H1 (cell line): Measurements from ENCODE around the gene SP5. TPM values are rescaled to one million over a fixed set of nuclear protein-coding genes. Genes with fewer than 3 reads are reported as not detected.

Experiments
- CTCF ChIA-PET: fragments of 300-600 bp; sonication (Branson Sonifier 250); formaldehyde crosslinking; loops from one replicate; lab custom pipeline; 2021; ENCODE audit not compliant: partially characterized antibody; lab: Charles Lee
- POLR2A ChIA-PET: fragments of 300-600 bp; sonication (Branson Sonifier 250); formaldehyde crosslinking; loops from one replicate; lab custom pipeline; 2021; ENCODE audit warnings: inconsistent platforms; ENCODE audit not compliant: partially characterized antibody; lab: Charles Lee
- DNase-seq, 2 experiments: peaks; one replicate each; pipeline versions ENCODE4 v3.0.0 to v3.0.0-alpha.2; 2010 to 2022; ENCODE audit warnings: low spot score in 2 of 2, low read depth in 1 of 2, mixed read lengths in 1 of 2
- FAIRE-seq: peaks from 2 replicates; lab custom pipeline; 2011; peaks lifted over from hg19 to GRCh38; lab: Jason Lieb, UNC
- H2AFZ ChIP-seq: 2 replicates; pipeline ENCODE4 v1.8.1; 2012; ENCODE audit warnings: low read length, inconsistent platforms
- H2AK5ac ChIP-seq: 2 replicates; pipeline ENCODE4 v1.6.1; 2013; ENCODE audit warnings: low read depth, low read length
- H2BK120ac ChIP-seq: replicated peaks from 2 replicates; pipeline ENCODE3; 2013; ENCODE audit warnings: low read depth, low read length, inconsistent platforms
- H2BK12ac ChIP-seq: 2 replicates; pipeline ENCODE4 v1.6.1; 2013; ENCODE audit warnings: low read depth, low read length
- H2BK15ac ChIP-seq: 2 replicates; pipeline ENCODE4 v1.6.1; 2013; ENCODE audit warnings: low read length
- H2BK20ac ChIP-seq: 2 replicates; pipeline ENCODE4 v1.6.1; 2013; ENCODE audit warnings: low read length
- H2BK5ac ChIP-seq: 2 replicates; pipeline ENCODE4 v1.6.1; 2013; ENCODE audit warnings: low read depth, low read length
- H3K14ac ChIP-seq: 2 replicates; pipeline ENCODE4 v1.6.1; 2013; ENCODE audit warnings: inconsistent platforms; ENCODE audit not compliant: insufficient read length
- H3K18ac ChIP-seq: 2 replicates; pipeline ENCODE4 v1.6.1; 2013; ENCODE audit warnings: low read length; ENCODE audit errors: extremely low read depth
- H3K23ac ChIP-seq: 2 replicates; pipeline ENCODE4 v1.6.1; 2013; ENCODE audit warnings: inconsistent platforms; ENCODE audit not compliant: insufficient read length
- H3K23me2 ChIP-seq: 2 replicates; pipeline ENCODE4 v1.6.1; 2013; ENCODE audit warnings: low read depth, low read length
- H3K27ac ChIP-seq: 2 replicates; pipeline ENCODE4 v1.6.1; 2011; ENCODE audit warnings: low read depth, low read length, inconsistent platforms
- H3K27me3 ChIP-seq, 4 experiments: replicated peaks in 1 of 4; 1 replicate in 1 of 4; 2 replicates in 3 of 4; pipeline versions ENCODE4 v1.6.1 to v1.8.1; 2011 to 2013; ENCODE audit warnings: low read length in 3 of 4, mild to moderate bottlenecking in 3 of 4, inconsistent platforms in 2 of 4, mixed read lengths in 2 of 4, moderate library complexity in 1 of 4; ENCODE audit not compliant: control insufficient read depth in 3 of 4, insufficient read depth in 3 of 4; ENCODE audit errors: extremely low read depth in 1 of 4
- H3K36me3 ChIP-seq, 4 experiments: 2 replicates each; pipeline versions ENCODE4 v1.6.1 to v1.8.1; 2011 to 2013; ENCODE audit warnings: mild to moderate bottlenecking in 4 of 4, low read length in 3 of 4, moderate library complexity in 2 of 4, control low read depth in 1 of 4, inconsistent platforms in 1 of 4; ENCODE audit not compliant: insufficient read depth in 4 of 4, control insufficient read depth in 2 of 4
- H3K4ac ChIP-seq: replicated peaks from 2 replicates; pipeline ENCODE3; 2013; ENCODE audit warnings: low read length, low read depth, mixed read lengths, inconsistent platforms; ENCODE audit not compliant: insufficient read length
- H3K4me1 ChIP-seq, 4 experiments: replicated peaks in 1 of 4; 1 replicate in 1 of 4; 2 replicates in 3 of 4; pipeline versions ENCODE4 v1.6.1 to v1.8.1; 2011 to 2013; ENCODE audit warnings: low read length in 3 of 4, inconsistent platforms in 2 of 4, mixed read lengths in 1 of 4; ENCODE audit not compliant: insufficient read depth in 4 of 4, control insufficient read depth in 3 of 4
- H3K4me2 ChIP-seq, 2 experiments: 2 replicates each; pipeline versions ENCODE4 v1.6.1 to v1.8.1; 2011 to 2013; ENCODE audit warnings: low read depth in 2 of 2, low read length in 2 of 2, control low read depth in 1 of 2, inconsistent platforms in 1 of 2, mild to moderate bottlenecking in 1 of 2; ENCODE audit not compliant: insufficient read depth in 1 of 2
- H3K4me3 ChIP-seq, 4 experiments: fragments of 200-600, 300-600 bp in 1 of 4; sonication (generic), shearing (Covaris generic), sonication (Bioruptor Twin) in 1 of 4; 2 replicates each; pipeline versions ENCODE4 v1.5.1 to v1.8.1; 2011 to 2016; ENCODE audit warnings: low read length in 4 of 4, low read depth in 3 of 4, control low read depth in 2 of 4, inconsistent platforms in 2 of 4, mild to moderate bottlenecking in 2 of 4, mixed read lengths in 1 of 4, moderate library complexity in 1 of 4; ENCODE audit not compliant: insufficient read depth in 2 of 4; ENCODE audit errors: extremely low read depth in 1 of 4
- H3K56ac ChIP-seq: replicated peaks from 2 replicates; pipeline ENCODE3; 2013; ENCODE audit warnings: low read depth, mild to moderate bottlenecking, mixed read lengths, low read length, inconsistent platforms; ENCODE audit not compliant: insufficient read length
- H3K79me1 ChIP-seq: 2 replicates; pipeline ENCODE4 v1.6.1; 2013; ENCODE audit warnings: low read depth, low read length, control low read depth
- H3K79me2 ChIP-seq, 2 experiments: 2 replicates each; pipeline versions ENCODE4 v1.6.1 to v1.8.1; 2012 to 2013; ENCODE audit warnings: low read length in 2 of 2, mild to moderate bottlenecking in 2 of 2, inconsistent platforms in 1 of 2; ENCODE audit not compliant: insufficient read depth in 2 of 2, control insufficient read depth in 1 of 2
- H3K9ac ChIP-seq, 4 experiments: replicated peaks in 1 of 4; 1 replicate in 1 of 4; 2 replicates in 3 of 4; pipeline versions ENCODE4 v1.6.1 to v1.8.1; 2011 to 2013; ENCODE audit warnings: low read depth in 3 of 4, low read length in 3 of 4, control low read depth in 2 of 4, mild to moderate bottlenecking in 2 of 4, moderate library complexity in 2 of 4, inconsistent platforms in 1 of 4; ENCODE audit errors: extremely low read depth in 1 of 4
- H3K9me3 ChIP-seq, 2 experiments: 2 replicates each; pipeline versions ENCODE4 v1.6.1 to v1.8.1; 2012 to 2013; ENCODE audit warnings: mild to moderate bottlenecking in 2 of 2, moderate library complexity in 2 of 2, control low read depth in 1 of 2, inconsistent platforms in 1 of 2, low read depth in 1 of 2, low read length in 1 of 2, mixed read lengths in 1 of 2; ENCODE audit not compliant: insufficient read depth in 2 of 2
- H4K20me1 ChIP-seq, 2 experiments: replicated peaks in 1 of 2; 2 replicates each; pipeline versions ENCODE3 to v1.8.1; 2011 to 2013; ENCODE audit warnings: inconsistent platforms in 2 of 2, low read length in 2 of 2, mild to moderate bottlenecking in 1 of 2; ENCODE audit not compliant: insufficient read depth in 2 of 2, control insufficient read depth in 1 of 2
- H4K5ac ChIP-seq: 2 replicates; pipeline ENCODE4 v1.6.1; 2013; ENCODE audit warnings: low read length, low read depth, mixed read lengths, inconsistent platforms; ENCODE audit not compliant: insufficient read length
- H4K8ac ChIP-seq: 2 replicates; pipeline ENCODE4 v1.8.0; 2013; ENCODE audit warnings: mild to moderate bottlenecking, moderate library complexity, low read length, inconsistent platforms; ENCODE audit not compliant: insufficient read depth; ENCODE audit errors: extremely low read depth
- H4K91ac ChIP-seq: replicated peaks from 2 replicates; pipeline ENCODE3; 2013; ENCODE audit warnings: low read length, mixed read lengths, inconsistent platforms; ENCODE audit not compliant: insufficient read length
- ASH2L ChIP-seq: fragments of 200-600, 300-600 bp; sonication (generic); IDR thresholded peaks from one replicate; pipeline ENCODE4 v1.7.1; 2017; ENCODE audit warnings: low read length
- E2F6 ChIP-seq: IDR thresholded peaks from 2 replicates; pipeline ENCODE4 v1.6.1; 2012; ENCODE audit warnings: inconsistent platforms
- FOSL1 ChIP-seq: IDR thresholded peaks from 2 replicates; pipeline ENCODE4 v1.6.1; 2011; ENCODE audit warnings: mild to moderate bottlenecking, low read depth, low read length, moderate library complexity; ENCODE audit not compliant: insufficient read depth
- KDM4A ChIP-seq: IDR thresholded peaks from one replicate; pipeline ENCODE4 v1.7.1; 2012; ENCODE audit warnings: low read depth, mild to moderate bottlenecking, moderate library complexity, low read length, inconsistent platforms; ENCODE audit not compliant: severe bottlenecking
- MAFK ChIP-seq: IDR thresholded peaks from 2 replicates; pipeline ENCODE4 v1.6.1; 2012; ENCODE audit warnings: low read depth, mild to moderate bottlenecking, improper control_type of control experiment, low read length
- MAX ChIP-seq: IDR thresholded peaks from 2 replicates; pipeline ENCODE4 v1.6.1; 2012; ENCODE audit warnings: inconsistent platforms
- RAD21 ChIP-seq, 2 experiments: IDR thresholded peaks in 1 of 2; conservative IDR thresholded peaks in 1 of 2; 2 replicates each; pipeline ENCODE4 v1.6.1; 2011; ENCODE audit warnings: low read depth in 2 of 2, low read length in 2 of 2, improper control_type of control experiment in 1 of 2, inconsistent platforms in 1 of 2, mild to moderate bottlenecking in 1 of 2, moderate library complexity in 1 of 2
- SIX5 ChIP-seq: IDR thresholded peaks from 2 replicates; pipeline ENCODE4 v1.6.1; 2011; ENCODE audit warnings: mild to moderate bottlenecking, low read depth, low read length
- TCF12 ChIP-seq: IDR thresholded peaks from 2 replicates; pipeline ENCODE4 v1.6.1; 2011; ENCODE audit warnings: low read depth, mild to moderate bottlenecking, low read length
- WGBS, 2 experiments: shearing (Covaris generic) in 1 of 2; methylation state at CpG; one replicate each; pipeline versions ENCODE4 v1.1.6 to v1.1.7; 2013 to 2015; ENCODE audit warnings: low lambda C conversion rate in 2 of 2, mixed read lengths in 2 of 2, inconsistent platforms in 1 of 2, low coverage in 1 of 2, missing lambda C conversion rate in 1 of 2; ENCODE audit not compliant: insufficient replicate concordance in 2 of 2, insufficient coverage in 1 of 2, insufficient read length in 1 of 2; ENCODE audit errors: extremely low coverage in 1 of 2, missing lambda C conversion rate in 1 of 2; 5-methylcytosine and 5-hydroxymethylcytosine counted together
- polyA plus RNA-seq, 7 experiments: library from polyadenylated mRNA; depleted of rRNA in 3 of 7; stranded (reverse) in 5 of 7; unstranded in 2 of 7; fragments of >200 nt in 5 of 7; fragments of 200-250 nt in 2 of 7; gene quantifications; 1 replicate in 5 of 7; 2 replicates in 1 of 7; 4 replicates in 1 of 7; pipeline versions ENCODE4 v1.2.1 to v1.2.3, GENCODE V29; 2011 to 2013; ENCODE audit warnings: missing spikeins in 2 of 7, mixed read lengths in 2 of 7
- total RNA-seq: library from RNA; stranded (reverse); fragmentation: NEBNext Ultra II Directional; extraction: Animal tissue kit (Norgen Biotek cat#: 25700); gene quantifications from 2 replicates; pipeline ENCODE4 v1.2.1, GENCODE V29; 2021

The SP5 gene
- total and polyA plus RNA-seq, 2 of the 8 experiments (the other 6 are each of a cell fraction or from before 2014, with no cell fraction given): 0.17 TPM; not detected in 1

GRCh38 chr2:170711774-170712652 lies 3.1 kb upstream of the SP5 start:
- H2BK12ac ChIP-seq: no peak overlapping the region
- H3K27me3 ChIP-seq: peaks cover 55 to 97% (median 90%) of the 10 kb centered on the region in 4 experiments
- CTCF ChIA-PET: interaction anchor here (0.8 to 2.9 kb wide), 20 partner anchors 8 to 388 kb away, joined by 3 to 14 read pairs (median 4); partner anchors contain the start of gene GAD1
- peak overlapping the region; percentile 72 to 73 for H3K4me2 ChIP-seq
- no peak overlapping the region for H3K9ac ChIP-seq
- no peak overlapping the region for H2BK5ac ChIP-seq
- no peaks in the 10 kb centered on the region for H3K79me1 ChIP-seq
- no peak overlapping the region for H3K23ac ChIP-seq
- no peak overlapping the region for H2BK20ac ChIP-seq
- no peak overlapping the region for H4K91ac ChIP-seq
- DNase-seq: peak; percentile 56 to 83
- H4K20me1 ChIP-seq: peaks cover 2 to 5% of the 10 kb centered on the region in 2 experiments
- no peak overlapping the region for H4K5ac ChIP-seq
- peaks cover 0 to 1% of the 10 kb centered on the region in 2 experiments; a peak in 1 of 4 replicates for H3K9me3 ChIP-seq
- FAIRE-seq: no peak
- H2AK5ac ChIP-seq: no peak overlapping the region
- WGBS, 2 experiments: 3% methylated on average over 41 of the region's 51 CpGs; no CpG with 5 or more reads in 1 of the 2 experiments
- no peak overlapping the region for H2BK120ac ChIP-seq
- H2BK15ac ChIP-seq: no peak overlapping the region
- no peak overlapping the region for H3K27ac ChIP-seq
- H3K56ac ChIP-seq: no peak overlapping the region
- peak overlapping the region in 2 of 4 experiments; percentile 26 to 55; a peak in 4 of 8 replicates for H3K4me3 ChIP-seq
- POLR2A ChIA-PET: interaction anchor here (2.0 to 3.0 kb wide), 2 partner anchors 11 to 102 kb away, joined by 5 to 13 read pairs; no protein-coding TSS in a partner anchor
- 0 out of 2 replicates have a peak overlapping the region, but pooled peaks have one; percentile 83 for H3K18ac ChIP-seq
- no peak overlapping the region for H4K8ac ChIP-seq
- no peaks in the 10 kb centered on the region for H3K79me2 ChIP-seq
- H3K14ac ChIP-seq: no peak overlapping the region
- no peak overlapping the region for H3K4ac ChIP-seq
- H3K36me3 ChIP-seq: peaks cover 0 to 14% (median 0%) of the 10 kb centered on the region in 4 experiments; a peak in 2 of 8 replicates
- H3K4me1 ChIP-seq: peaks cover 5 to 40% (median 24%) of the 10 kb centered on the region in 4 experiments
- H2AFZ ChIP-seq: no peak overlapping the region
- peaks cover 29% of the 10 kb centered on the region; the same call in 1 of the 2 replicates for H3K23me2 ChIP-seq
- TF ChIP-seq ASH2L (peak; percentile 15), KDM4A (no peak), E2F6 (peak; percentile 5; the same call in 1 of the 2 replicates), MAFK (no peak), TCF12 (0 out of 2 replicates have a peak, but pooled peaks have one; percentile 20), SIX5 (no peak), RAD21 (IDR thresholded peaks at IDR 0.05 in 1 of 2, conservative IDR thresholded peaks at IDR 0.05 in 1 of 2; ENCODE audit: low read depth in 2 of 2, low read length in 2 of 2) (peak in 1 of 2 experiments; percentile 21; a peak in 2 of 4 replicates), FOSL1 (no peak), MAX (peak; percentile 22; the same call in 1 of the 2 replicates)
